Measurements from ENCODE around the gene TMEM212. TPM values are rescaled to one million over a fixed set of nuclear protein-coding genes. Genes with fewer than 3 reads are reported as not detected.
"Not testable (repeated sequence)": the region's sequence is repeated elsewhere in the genome, so short reads cannot be mapped to it uniquely, and the experiment has no call there.

Gene TMEM212
- total RNA-seq, 1 donor from 2014 or later, result not detected

DNA sequence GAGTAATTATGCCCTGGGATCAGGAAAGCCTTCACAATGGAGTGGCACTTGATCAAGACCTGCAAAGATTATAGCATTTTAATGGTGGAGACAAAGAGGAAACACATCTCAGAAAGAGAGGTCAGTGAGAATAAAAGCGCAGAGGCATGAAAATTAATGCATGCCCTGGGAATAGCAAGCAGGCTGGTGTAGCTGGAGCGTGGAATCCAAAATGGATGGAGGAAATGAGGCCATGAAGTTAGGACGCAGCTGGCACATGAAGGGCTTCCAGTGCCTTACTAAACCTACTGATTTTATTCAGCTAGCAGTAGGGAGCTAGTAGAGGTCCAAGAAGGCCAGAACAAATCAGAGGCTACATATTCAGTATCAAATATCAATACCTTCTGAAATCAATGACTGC lies 38.1 kb downstream of the TMEM212 start:
- intact Hi-C loops (cut with micrococcal nuclease), result no loop called here

DNA sequence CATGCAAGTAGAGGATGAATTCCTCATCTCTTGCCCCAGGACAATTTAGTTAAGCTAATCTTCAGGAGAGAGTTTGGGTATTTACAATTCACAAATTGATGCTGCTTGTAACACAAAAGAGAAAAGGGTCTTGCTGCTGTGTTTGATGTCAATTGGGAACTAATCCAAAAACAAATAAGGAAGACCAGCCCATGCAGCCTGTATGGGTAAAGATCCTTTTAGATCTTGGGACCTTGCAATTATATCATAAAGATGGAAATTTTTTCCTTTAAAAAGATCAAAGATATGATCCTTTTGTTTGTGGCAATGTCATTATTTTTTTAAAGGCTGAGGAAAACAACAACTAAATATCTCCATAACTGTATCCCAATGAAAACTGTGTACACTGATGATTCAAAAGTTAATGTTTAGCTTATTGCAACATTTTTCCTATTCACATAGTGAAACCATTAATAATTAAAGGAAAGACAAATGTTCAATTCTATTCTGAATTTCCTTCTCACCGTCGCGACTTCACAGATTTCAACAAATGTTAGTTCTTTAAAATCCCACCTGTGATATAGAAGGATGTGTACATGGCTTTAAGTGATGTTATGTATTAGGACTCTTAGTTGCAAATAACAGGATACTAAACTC lies 40.2 kb downstream of the TMEM212 start:
- intact Hi-C loops (cut with micrococcal nuclease), result no loop called here

DNA sequence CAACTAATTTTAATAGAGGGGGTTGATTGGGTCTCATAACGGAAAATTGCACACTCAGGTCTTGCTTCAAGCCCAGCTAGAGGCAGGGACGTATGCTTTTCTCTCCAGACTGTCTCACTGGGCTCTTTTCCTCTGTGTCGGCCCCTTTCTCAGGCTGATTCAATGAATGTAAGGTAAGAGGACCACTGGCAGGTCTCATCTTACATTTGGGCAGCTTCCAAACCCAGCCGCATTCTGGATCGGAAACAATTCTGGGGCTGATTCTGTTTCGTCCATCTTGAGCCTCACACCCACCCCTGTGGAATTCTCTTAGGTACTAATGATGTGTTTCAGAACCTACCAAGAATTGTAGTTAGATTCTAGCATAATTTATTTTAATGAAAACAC lies 40.7 kb downstream of the TMEM212 start:
- intact Hi-C loops (cut with micrococcal nuclease), result no loop called here

- intact Hi-C loops (cut with micrococcal nuclease), result no loop called here
Observed at GRCh38 chr3:171888466-171888865, 45.3 kb downstream of the TMEM212 start.

DNA sequence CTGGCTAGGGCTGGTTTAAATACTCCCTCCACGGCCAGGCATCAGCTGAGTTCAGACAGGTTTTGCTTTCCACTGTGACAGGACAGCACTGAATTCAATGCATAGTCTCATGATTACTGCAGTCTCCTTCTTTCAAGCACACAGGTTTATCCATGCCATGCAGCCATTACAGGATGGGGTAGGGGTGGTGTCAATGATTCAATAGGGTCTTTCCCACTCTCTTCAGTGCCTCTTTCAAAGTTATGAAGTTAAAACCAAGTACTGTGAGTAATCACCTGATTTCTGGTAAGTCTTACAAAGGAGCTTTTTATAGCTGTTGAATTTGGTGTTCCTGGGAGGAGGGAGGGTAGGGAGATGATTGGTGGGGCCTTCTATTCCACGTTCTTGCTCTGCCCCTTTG lies 47.2 kb downstream of the TMEM212 start:
- intact Hi-C loops (cut with micrococcal nuclease), result no loop called here

DNA sequence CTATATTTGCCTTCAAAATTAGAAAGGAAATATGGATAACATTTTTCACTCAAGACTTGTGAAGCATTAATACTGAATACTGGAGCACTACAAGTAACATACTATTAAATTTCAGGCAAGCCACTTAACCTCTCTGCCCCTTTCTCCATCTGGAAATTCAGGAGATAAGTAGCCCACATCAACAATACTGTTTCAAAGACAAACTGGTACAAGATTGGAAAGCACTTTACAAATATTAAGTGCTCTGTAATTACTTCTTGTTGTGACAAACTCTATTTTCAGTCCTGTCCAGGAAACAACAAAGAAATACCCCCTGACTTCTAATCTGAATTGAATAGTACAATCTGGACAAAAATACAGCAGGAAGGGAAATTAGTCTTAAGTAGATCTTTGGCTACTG lies 49.3 kb downstream of the TMEM212 start:
- intact Hi-C loops (cut with micrococcal nuclease), result no loop called here

DNA sequence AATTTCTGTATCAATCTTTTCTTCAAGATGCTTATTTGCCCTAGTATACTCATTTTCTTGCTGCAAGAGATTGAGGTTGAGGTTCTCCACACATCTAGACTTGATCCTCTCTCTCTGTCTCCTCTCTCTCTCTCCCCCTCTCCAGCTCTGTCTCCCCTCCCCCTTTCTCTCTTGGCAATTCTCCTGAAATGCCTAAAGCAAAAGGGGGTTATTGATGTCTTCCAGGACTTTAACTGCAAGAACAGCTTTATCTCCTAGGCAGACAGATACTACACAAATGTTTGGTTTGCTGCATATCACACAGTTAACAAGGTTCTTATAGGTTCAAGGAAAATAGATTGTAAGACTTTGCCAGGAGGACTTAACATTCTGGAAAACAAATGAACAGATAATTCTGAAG lies 52.1 kb downstream of the TMEM212 start:
- intact Hi-C loops (cut with micrococcal nuclease), result no loop called here

- intact Hi-C loops (cut with micrococcal nuclease), result no loop called here
Observed at GRCh38 chr3:171895900-171896299, 52.8 kb downstream of the TMEM212 start.

DNA sequence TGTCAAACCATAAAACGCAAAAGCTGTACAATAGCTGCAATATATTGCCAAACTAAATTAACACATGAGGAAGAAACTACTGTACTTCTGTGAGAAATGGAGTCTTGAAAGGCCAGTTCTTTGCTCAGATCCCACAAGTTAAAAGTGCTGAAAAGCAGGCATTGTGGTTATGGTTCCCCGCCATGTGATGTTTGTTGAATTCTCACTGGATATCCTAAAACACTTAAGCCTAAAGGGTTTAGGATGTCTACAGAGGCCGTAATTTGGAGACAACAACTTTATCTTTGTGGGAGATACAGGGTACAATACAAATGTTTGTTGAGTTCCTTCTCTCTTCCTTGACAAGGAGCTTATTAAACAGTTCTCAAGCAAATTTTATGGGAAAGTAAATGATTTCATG lies 53.2 kb downstream of the TMEM212 start:
- intact Hi-C loops (cut with micrococcal nuclease), result no loop called here

GRCh38 chr3:171898192-171898591 lies 55.0 kb downstream of the TMEM212 start:
- intact Hi-C loops (cut with micrococcal nuclease), result no loop called here

GRCh38 chr3:171900446-171900845 lies 57.3 kb downstream of the TMEM212 start:
- intact Hi-C loops (cut with micrococcal nuclease), result no loop called here

DNA sequence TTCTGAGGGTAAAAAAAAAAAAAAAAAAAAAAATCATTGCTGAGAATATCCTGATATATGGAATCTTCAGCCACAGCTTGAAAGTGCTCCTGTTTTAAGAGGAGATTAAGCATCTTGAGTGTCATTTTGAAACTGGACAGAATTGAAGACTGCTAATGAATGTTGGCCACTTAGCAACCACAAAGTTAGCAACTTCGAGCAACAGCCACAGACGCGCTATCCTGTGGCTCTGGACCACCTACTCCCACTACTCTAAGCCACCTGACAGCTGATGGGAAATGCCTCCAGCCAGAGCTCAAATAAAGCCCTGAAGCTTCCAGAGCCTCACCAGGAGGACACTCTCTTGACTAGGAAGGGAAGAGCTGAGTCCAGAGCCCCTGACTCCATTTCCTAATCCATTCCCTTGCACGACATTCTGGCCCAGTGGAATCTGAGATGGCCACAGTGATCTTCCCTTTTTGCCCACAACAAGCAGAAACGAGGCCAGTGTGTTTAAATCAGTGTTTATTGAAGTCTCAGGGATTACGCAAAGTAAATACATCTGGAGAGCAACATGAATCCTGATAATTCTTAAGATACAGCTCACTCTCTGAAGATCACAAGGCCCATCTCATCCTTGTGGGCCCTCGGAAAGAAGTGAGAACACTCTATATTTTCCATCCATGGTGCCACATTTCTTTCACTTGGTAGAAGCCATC lies 58.6 kb downstream of the TMEM212 start:
- intact Hi-C loops (cut with micrococcal nuclease), result no loop called here

DNA sequence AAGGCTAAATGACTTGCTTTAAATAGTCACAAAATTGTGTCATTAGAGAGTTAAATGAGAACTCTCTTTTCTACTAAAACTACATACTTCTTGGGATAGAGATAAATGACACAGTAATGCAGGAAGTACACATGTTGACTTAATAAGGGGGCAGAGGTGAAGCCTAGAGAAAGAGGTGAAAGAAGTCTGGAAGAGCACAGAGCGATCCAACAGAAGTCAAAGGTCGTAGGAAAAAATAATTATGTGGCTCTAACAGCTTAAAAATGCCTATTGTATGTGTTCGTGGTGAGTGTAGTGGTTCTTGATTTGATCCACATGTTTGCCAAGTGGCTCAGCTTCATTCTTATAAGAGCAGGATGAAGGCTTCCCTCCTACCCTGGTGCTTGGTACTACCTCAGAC lies 61.7 kb downstream of the TMEM212 start:
- intact Hi-C loops (cut with micrococcal nuclease), result no loop called here

DNA sequence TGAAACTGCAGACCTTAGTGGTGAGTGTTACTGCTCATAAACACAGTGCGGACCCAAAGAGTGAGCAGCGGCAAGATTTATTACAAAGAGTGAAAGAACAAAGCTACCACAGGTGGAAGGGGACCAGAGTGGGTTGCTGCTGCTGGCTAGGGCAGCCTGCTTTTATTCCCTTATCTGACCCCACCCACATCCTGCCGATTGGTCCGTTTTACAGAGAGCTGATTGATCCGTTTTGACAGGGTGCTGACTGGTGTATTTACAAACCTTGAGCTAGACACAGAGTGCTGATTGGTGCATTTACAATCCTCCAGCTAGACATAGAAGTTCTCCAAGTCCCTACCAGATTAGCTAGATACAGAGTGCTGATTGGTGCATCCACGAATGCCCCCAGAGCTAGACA lies 63.4 kb downstream of the TMEM212 start:
- intact Hi-C loops (cut with micrococcal nuclease), result not testable (repeated sequence)

- intact Hi-C loops (cut with micrococcal nuclease), result no loop called here
Observed at GRCh38 chr3:171906951-171907676, 64.0 kb downstream of the TMEM212 start.

GRCh38 chr3:171907761-171908160 lies 64.6 kb downstream of the TMEM212 start:
- intact Hi-C loops (cut with micrococcal nuclease), result no loop called here

DNA sequence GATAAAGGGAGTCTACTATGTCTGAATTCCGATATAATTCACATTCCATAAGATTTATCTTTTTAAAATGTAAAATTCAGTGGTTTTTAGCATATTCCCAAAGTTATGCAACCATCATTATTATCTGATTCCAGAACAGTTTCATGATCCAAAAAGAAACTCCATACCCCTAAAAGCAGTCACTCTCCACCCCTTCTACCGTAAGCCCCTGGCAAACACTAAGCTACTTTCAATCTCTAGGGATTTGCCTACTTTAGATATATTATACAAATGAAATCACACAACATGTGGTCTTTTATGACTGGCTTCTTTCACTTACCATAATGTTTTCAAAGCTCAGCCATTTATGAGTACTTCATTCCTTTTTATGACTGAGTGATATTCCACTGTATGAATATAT lies 65.6 kb downstream of the TMEM212 start:
- intact Hi-C loops (cut with micrococcal nuclease), result no loop called here

Other genes starting within 250 kb of the TMEM212 start
- gene PLD1, start 32.9 kb upstream of the TMEM212 start, total RNA-seq, result 0.85 and 0.88 TPM in 2 replicates
- 38.1 and 39.1 TPM in 2 replicates for gene FNDC3B, start 196.2 kb downstream of the TMEM212 start, total RNA-seq